Muscle layer of colon (tissue), 2 donors: ENCODE results near the gene LEMD1.
A peak's percentile ranks its signal among the peaks of the same experiment; 100 is the strongest.

Source experiments
- H3K27ac ChIP-seq: one replicate; pipeline ENCODE4 v1.7.0; 2013; ENCODE audit warnings: low read depth, mild to moderate bottlenecking, low read length, moderate library complexity
- H3K27me3 ChIP-seq, 2 donors: one replicate each; pipeline ENCODE4 v1.7.0; 2013; ENCODE audit warnings: low read length in 2 of 2, mild to moderate bottlenecking in 2 of 2; ENCODE audit not compliant: insufficient read depth in 2 of 2, control insufficient read depth in 1 of 2
- H3K36me3 ChIP-seq: one replicate; pipeline ENCODE4 v1.7.0; 2013; ENCODE audit warnings: mild to moderate bottlenecking, low read length; ENCODE audit not compliant: insufficient read depth
- H3K4me1 ChIP-seq: one replicate; pipeline ENCODE4 v1.7.0; 2013; ENCODE audit warnings: mild to moderate bottlenecking, low read length; ENCODE audit not compliant: insufficient read depth
- H3K4me3 ChIP-seq, 2 donors: one replicate each; pipeline ENCODE4 v1.7.0; 2013; ENCODE audit warnings: low read length in 2 of 2, low read depth in 1 of 2, mild to moderate bottlenecking in 1 of 2, moderate library complexity in 1 of 2
- H3K9ac ChIP-seq: one replicate; pipeline ENCODE4 v1.7.0; 2013; ENCODE audit warnings: low read length
- H3K9me3 ChIP-seq: one replicate; pipeline ENCODE4 v1.7.0; 2013; ENCODE audit warnings: mild to moderate bottlenecking, low read length
- donor health status: abdominal sarcoma.
- donor health status: Adenocarcinoma of cecum.

Gene LEMD1

DNA sequence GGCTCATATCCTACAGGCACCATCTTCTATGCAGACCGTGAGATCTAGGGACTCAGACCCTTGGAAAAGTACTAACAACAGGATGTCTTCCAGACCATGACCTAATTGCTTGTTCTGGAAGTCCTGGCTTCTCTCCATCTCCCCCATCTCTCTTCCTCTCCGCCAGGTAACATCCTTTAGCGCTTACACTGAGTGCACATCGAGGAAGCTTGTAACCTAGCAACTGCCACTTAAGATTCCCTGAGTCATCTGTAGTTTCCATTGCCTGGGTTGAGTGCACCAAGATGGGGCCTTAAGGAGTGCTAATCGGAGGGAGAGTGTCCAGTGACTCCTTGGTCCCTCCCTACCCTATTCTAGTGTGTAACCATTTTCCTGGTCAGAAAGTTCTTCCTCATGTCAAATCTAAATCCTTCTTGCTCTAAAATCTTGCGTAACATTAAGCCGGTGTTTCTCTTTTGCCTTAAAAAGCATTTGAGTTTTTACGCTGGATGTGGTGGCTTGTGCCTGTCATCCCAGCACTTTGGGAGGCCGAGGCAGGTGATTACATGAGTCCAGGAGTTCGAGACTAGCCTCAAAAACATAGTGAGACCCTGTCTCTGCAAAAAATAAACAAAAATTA, 74.8 kb downstream of the LEMD1 start:
- Histone ChIP-seq H3K36me3 (no peaks in the 10 kb centered on the region), H3K4me1 (no peaks in the 10 kb centered on the region), H3K27me3 (peaks cover 10 to 34% of the 10 kb centered on the region in 2 donors), H3K4me3 (no peak overlapping the region), H3K27ac (no peak overlapping the region), H3K9ac (no peak overlapping the region), H3K9me3 (no peaks in the 10 kb centered on the region)

DNA sequence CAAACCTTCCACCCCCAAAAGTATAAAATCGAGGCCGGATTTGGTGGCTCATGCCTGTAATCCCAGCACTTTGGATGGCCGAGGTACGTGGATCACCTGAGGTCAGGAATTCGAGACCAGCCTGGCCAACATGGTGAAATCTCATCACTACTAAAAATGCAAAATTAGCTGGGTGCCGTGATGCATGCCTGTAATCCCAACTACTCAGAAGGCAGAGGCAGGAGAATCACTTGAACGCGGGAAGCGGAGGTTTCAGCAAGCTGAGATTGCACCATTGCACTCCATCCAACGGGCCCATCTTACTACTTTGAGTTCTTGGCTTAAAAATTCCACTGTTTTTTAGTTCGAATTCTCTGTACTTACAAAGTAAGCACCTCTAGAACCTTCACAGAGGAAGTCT, 76.1 kb downstream of the LEMD1 start:
- Histone ChIP-seq H3K27ac (no peak overlapping the region), H3K9ac (no peak overlapping the region), H3K27me3 (peaks cover 10 to 36% of the 10 kb centered on the region in 2 donors), H3K4me1 (no peaks in the 10 kb centered on the region), H3K4me3 (no peak overlapping the region), H3K9me3 (no peaks in the 10 kb centered on the region), H3K36me3 (no peaks in the 10 kb centered on the region)

DNA sequence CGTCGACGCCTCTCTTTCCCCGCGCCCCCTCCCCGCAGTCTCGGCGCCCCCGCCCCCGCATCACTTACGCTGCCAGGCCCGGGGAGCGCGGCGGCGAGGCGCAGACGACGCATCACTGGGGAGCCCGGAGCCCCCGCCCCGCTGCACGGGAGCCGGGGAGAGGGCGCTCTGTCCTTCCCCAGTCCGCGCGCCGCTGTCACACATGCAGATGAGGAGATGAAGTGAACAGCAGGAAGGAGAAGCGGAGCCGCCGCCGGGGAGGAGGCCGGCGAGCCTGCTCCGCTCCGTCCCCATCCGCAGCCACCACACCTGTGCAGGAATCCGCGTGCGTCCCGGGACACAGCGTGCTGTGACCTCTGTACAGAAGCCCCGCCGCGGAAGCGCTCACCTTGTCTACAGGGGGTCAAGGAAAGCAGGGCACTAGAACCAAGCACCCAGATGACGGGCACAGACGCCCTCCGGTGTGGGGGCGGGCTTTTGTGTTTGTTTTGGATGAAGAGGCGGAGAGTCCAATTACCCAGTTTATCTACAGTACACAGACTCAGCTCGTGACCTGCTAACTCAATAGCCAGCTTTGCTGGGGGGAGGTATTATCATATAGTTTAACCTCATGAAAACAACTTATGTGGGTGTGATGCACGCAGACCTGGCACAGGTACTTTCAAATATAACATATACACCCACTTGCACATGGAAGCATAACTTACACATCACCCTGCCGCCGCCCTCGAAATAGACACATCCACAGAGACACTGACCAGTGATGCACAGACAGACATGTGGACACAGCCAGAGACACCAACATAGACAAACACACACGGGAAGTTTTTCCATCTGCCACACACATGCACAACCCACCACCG, 77.6 kb downstream of the LEMD1 start:
- Histone ChIP-seq H3K4me1 (no peaks in the 10 kb centered on the region), H3K27ac (no peak overlapping the region), H3K4me3 (peak overlapping the region; percentile 14 to 23), H3K9me3 (no peaks in the 10 kb centered on the region), H3K9ac (no peak overlapping the region), H3K36me3 (no peaks in the 10 kb centered on the region), H3K27me3 (peaks cover 10 to 36% of the 10 kb centered on the region in 2 donors)

DNA sequence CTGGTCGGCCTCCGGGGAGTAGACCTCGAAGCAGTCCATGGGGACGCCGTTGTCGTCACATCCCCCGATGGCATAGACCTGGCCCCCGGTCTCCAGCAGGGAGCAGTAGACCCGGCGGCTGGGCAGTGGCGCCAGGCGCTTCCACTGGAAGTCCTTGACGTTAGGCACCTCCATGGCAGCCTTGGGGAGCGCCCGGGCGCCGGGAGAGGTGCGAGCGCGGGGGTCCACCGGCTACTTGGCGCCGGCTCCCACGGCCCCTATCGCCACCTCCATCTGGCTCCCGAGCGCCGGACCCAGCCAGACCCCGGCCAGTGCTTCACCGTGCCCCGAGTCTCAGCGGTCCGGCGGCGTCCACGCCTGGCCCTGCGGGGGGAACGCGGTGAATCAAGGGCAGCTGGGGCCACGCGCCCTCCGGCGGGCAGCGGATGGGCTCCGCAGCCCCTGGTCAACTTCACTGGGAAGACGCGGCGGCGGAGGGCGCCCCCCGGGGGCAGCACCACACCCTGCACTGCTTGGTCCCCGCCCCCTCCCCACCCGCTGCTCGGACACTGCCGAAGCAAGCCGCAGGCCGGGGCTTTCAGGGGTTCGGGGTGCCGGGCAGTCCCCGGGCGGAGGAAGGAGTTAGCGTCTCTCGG, 78.3 kb downstream of the LEMD1 start:
- H3K9ac ChIP-seq = no peak overlapping the region
- no peaks in the 10 kb centered on the region for H3K36me3 ChIP-seq
- peaks cover 10 to 36% of the 10 kb centered on the region in 2 donors for H3K27me3 ChIP-seq
- no peaks in the 10 kb centered on the region for H3K9me3 ChIP-seq
- H3K4me1 ChIP-seq = no peaks in the 10 kb centered on the region
- no peak overlapping the region for H3K27ac ChIP-seq
- H3K4me3 ChIP-seq = peak overlapping the region; percentile 14 to 23

DNA sequence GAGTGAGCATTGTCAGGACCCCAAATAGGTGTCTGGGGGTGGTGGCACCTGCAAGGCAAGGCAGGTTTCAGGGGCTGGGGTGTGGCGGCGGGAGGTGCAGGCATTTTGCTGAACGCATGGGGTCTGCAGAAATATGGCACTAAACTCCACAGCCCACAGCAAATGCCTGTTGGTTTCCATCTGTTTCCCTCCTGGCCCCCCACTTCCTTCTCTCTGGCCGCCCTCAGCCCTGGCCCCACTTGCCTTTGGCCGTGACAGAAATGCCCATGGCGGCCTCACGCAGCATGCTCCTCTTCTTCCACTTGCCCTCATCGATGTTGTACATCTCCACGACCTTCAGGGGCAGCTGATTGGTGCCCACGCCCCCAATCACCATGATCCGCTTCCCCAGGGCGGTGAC, 78.9 kb downstream of the LEMD1 start:
- Histone ChIP-seq H3K9ac (no peak overlapping the region), H3K9me3 (no peaks in the 10 kb centered on the region), H3K36me3 (no peaks in the 10 kb centered on the region), H3K4me1 (no peaks in the 10 kb centered on the region), H3K27ac (no peak overlapping the region), H3K4me3 (no peak overlapping the region), H3K27me3 (peaks cover 10 to 36% of the 10 kb centered on the region in 2 donors)

DNA sequence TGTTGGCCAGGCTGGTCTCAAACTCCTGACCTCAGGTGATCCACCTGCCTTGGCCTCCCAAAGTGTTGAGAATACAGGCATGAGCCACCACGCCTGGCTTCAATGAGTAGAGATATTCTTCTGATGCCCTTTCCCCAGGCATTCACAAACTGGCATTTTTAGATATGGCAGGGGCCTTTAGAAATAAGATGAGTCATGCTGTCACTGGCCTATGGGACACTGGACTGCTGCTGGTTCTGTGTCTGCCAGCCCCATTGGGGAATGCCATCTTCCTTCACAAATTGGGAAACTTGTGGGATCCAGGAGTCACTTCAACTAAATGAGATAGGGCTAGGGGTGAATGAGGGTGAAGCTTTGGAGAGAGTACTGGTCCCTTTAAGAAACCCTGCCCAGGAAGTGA, 81.2 kb downstream of the LEMD1 start:
- Histone ChIP-seq H3K4me3 (no peak overlapping the region), H3K36me3 (no peaks in the 10 kb centered on the region), H3K9me3 (no peaks in the 10 kb centered on the region), H3K27ac (no peak overlapping the region), H3K9ac (no peak overlapping the region), H3K27me3 (peaks cover 10 to 32% of the 10 kb centered on the region in 2 donors), H3K4me1 (no peaks in the 10 kb centered on the region)

DNA sequence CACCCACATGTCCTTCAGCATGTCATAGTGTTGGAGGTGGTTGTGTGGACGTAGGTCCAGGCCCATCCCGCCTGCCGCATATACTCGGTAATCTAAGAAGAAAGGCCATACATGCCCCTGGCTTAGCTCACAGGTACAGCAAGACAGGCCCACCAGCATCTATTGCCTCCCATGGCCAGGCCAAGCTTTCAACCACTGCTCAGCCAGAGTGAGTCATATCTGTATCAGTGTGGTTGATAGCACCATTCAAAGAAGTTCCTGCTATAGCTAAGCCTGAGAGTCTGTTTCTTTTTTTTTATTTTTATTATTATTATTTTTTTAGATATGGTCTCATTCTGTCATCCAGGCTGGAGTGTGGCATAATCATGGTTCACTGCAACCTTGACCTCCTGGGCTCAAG, 82.1 kb downstream of the LEMD1 start:
- no peaks in the 10 kb centered on the region for H3K9me3 ChIP-seq
- H3K4me1 ChIP-seq = no peaks in the 10 kb centered on the region
- no peak overlapping the region for H3K27ac ChIP-seq
- H3K9ac ChIP-seq = no peak overlapping the region
- no peak overlapping the region for H3K4me3 ChIP-seq
- H3K27me3 ChIP-seq = peaks cover 7 to 29% of the 10 kb centered on the region in 2 donors
- H3K36me3 ChIP-seq = no peaks in the 10 kb centered on the region

DNA sequence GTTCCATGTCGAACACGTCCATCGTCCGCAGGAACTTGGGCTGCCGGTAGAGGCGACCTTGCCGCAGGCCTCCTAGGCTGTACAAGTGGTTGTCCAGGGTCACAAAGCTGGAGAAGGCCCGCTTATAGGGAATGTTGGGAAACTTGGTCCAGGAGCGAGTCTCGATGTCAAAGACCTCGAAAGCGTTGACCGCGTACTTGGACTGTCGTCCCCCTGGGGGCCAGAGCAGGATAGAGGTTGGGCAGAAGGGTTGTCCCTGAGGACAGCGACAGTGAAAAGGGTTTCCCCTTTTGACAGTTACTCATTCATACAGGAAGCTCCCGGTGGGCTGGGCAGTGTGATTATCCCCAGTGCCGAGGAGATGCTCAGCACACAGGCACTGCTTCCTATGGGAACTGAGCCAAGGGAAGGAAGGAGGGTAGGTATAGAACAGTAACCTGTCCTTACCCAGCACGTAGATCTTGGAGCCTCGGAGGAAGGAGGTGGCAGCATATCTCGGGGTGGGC, 82.6 kb downstream of the LEMD1 start:
- no peaks in the 10 kb centered on the region for H3K4me1 ChIP-seq
- peaks cover 2 to 24% of the 10 kb centered on the region in 2 donors for H3K27me3 ChIP-seq
- H3K4me3 ChIP-seq = no peak overlapping the region
- no peak overlapping the region for H3K9ac ChIP-seq
- no peaks in the 10 kb centered on the region for H3K9me3 ChIP-seq
- H3K36me3 ChIP-seq = no peaks in the 10 kb centered on the region
- H3K27ac ChIP-seq = no peak overlapping the region

DNA sequence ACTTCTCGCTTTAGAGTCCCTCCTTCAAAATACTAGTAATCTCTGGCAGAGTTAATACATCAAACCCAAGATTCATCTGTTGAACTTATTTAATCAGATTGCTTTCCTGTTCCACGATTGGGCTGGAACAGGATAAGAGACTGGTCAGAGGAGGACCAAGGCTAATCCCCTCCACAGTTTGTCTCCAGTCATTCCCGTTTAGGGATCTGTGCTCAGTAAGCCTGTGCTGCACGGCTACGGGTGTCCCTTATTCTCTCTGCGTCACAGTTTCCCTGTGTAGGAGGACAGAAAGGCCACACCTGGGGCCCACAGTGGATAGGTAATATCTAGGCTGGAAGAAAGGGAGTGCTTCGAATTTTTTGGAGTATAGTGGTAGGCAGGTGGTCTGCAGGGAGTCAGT, 83.8 kb downstream of the LEMD1 start:
- Histone ChIP-seq H3K4me3 (no peak overlapping the region), H3K4me1 (no peaks in the 10 kb centered on the region), H3K27me3 (peaks cover 0 to 12% of the 10 kb centered on the region in 2 donors), H3K9ac (no peak overlapping the region), H3K36me3 (no peaks in the 10 kb centered on the region), H3K9me3 (no peaks in the 10 kb centered on the region), H3K27ac (no peak overlapping the region)

DNA sequence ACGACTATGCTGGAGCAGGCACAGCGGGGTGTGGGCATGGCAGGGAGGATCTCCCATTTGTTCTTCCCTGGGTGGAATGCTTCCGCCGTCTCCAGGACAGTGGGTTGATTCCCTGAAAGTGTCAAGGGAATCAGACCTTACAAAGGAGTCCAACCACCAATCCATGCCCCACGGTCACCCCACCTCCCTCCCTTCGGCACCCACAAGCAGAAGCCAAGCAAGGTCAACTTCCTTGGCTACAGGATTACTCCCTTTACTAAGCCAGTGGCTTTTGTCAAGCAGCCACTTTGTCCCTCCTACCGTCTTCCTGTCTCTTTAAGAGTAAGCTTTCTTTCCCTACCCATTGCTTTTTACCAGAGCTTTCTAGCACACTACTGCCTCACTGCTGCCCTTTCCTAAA, 84.4 kb downstream of the LEMD1 start:
- no peaks in the 10 kb centered on the region for H3K9me3 ChIP-seq
- H3K27me3 ChIP-seq = peaks cover 0 to 6% of the 10 kb centered on the region in 2 donors
- H3K4me1 ChIP-seq = no peaks in the 10 kb centered on the region
- no peaks in the 10 kb centered on the region for H3K36me3 ChIP-seq
- H3K4me3 ChIP-seq = no peak overlapping the region
- H3K27ac ChIP-seq = no peak overlapping the region
- no peak overlapping the region for H3K9ac ChIP-seq

DNA sequence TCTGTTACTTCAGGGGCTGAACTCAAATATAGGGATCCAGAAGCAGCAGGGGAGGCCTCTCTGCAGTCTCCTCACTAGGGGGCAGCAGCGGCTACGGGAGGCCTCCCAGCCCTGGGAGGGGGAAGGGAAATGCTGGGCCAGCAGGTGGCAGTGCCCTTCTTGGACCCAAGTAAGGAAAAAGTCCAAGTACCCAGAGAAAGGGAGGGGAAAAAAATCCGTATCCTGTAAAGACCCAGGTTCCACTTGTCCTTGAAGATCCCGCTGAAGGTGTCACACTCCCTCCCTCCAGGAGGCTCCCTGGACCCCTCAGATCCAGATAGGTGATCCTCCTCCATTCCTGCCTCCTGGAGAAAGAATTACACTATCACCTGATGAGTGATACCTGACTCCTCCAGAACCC, 86.2 kb downstream of the LEMD1 start:
- Histone ChIP-seq H3K4me1 (no peaks in the 10 kb centered on the region), H3K27me3 (no peaks in the 10 kb centered on the region), H3K9me3 (no peaks in the 10 kb centered on the region), H3K9ac (no peak overlapping the region), H3K36me3 (no peaks in the 10 kb centered on the region), H3K4me3 (no peak overlapping the region), H3K27ac (no peak overlapping the region)
